ENCODE results near the gene ARHGEF16. TPM values are rescaled to one million over a fixed set of nuclear protein-coding genes. Genes with fewer than 3 reads are reported as not detected.

Gene ARHGEF16
- total and polyA plus RNA-seq, 8 donors, result 14.6 to 149 (median 39.2) TPM

- H3K4me1 ChIP-seq, result peaks cover 6 to 7% (median 6%) of the 10 kb centered on the region in 4 donors
- peaks cover 8 to 83% (median 62%) of the 10 kb centered on the region in 4 donors for H3K36me3 ChIP-seq
- H3K27ac ChIP-seq, result no peak overlapping the region
- no peaks in the 10 kb centered on the region for H3K9me3 ChIP-seq
- intact Hi-C loops (cut with DNase I; ENCODE audit: low total_unique reads), result loop anchor here (5.0 kb wide), 1 partner anchor 417 kb away; no protein-coding TSS in a partner anchor
- H3K4me3 ChIP-seq, result no peak overlapping the region
- DNase-seq, result no peak
- WGBS, 5 donors, result 86 to 92% (median 87%) methylated on average over 6 to 13 of the region's 13 CpGs
- peaks cover 0 to 18% (median 0%) of the 10 kb centered on the region in 3 donors for H3K27me3 ChIP-seq
- no peak for TF ChIP-seq CTCF (IDR thresholded peaks at IDR 0.05)
- TF ChIP-seq POLR2A (IDR thresholded peaks at IDR 0.05), result no peak
- no peak for TF ChIP-seq EP300 (IDR thresholded peaks at IDR 0.05)
- TF ChIP-seq POLR2AphosphoS5 (IDR thresholded peaks at IDR 0.05), result no peak
These were observed 25.1 kb upstream of the ARHGEF16 start for GRCh38 chr1:3429320-3429719.

GRCh38 chr1:3429766-3430165 is 24.7 kb upstream of the ARHGEF16 start:
- intact Hi-C loops (cut with DNase I; ENCODE audit: low total_unique reads), result loop anchor here (5.0 kb wide), 1 partner anchor 417 kb away; no protein-coding TSS in a partner anchor
- 88 to 93% (median 92%) methylated on average over 11 to 16 of the region's 16 CpGs for WGBS, 5 donors
- no peak for DNase-seq
- no peak for TF ChIP-seq POLR2AphosphoS5 (IDR thresholded peaks at IDR 0.05)
- TF ChIP-seq CTCF (IDR thresholded peaks at IDR 0.05), result no peak
- TF ChIP-seq POLR2A (IDR thresholded peaks at IDR 0.05), result no peak
- no peak for TF ChIP-seq EP300 (IDR thresholded peaks at IDR 0.05)
- Histone ChIP-seq H3K36me3 (peaks cover 8 to 87% (median 64%) of the 10 kb centered on the region in 4 donors), H3K4me1 (peaks cover 1 to 2% (median 2%) of the 10 kb centered on the region in 4 donors), H3K4me3 (no peak overlapping the region), H3K9me3 (no peaks in the 10 kb centered on the region), H3K27ac (no peak overlapping the region), H3K27me3 (peaks cover 0 to 14% (median 0%) of the 10 kb centered on the region in 3 donors)

GRCh38 chr1:3430406-3430805 is 24.1 kb upstream of the ARHGEF16 start:
- 84 to 92% (median 89%) methylated on average over 19 of the region's 19 CpGs for WGBS, 5 donors
- no peak for DNase-seq
- H3K9me3 ChIP-seq, result no peaks in the 10 kb centered on the region
- H3K4me1 ChIP-seq, result no peaks in the 10 kb centered on the region
- H3K36me3 ChIP-seq, result peaks cover 8 to 87% (median 64%) of the 10 kb centered on the region in 4 donors
- TF ChIP-seq CTCF (IDR thresholded peaks at IDR 0.05) (no peak), POLR2A (IDR thresholded peaks at IDR 0.05) (no peak), EP300 (IDR thresholded peaks at IDR 0.05) (no peak), POLR2AphosphoS5 (IDR thresholded peaks at IDR 0.05) (no peak)
- no peak overlapping the region for H3K27ac ChIP-seq
- no peak overlapping the region for H3K4me3 ChIP-seq
- intact Hi-C loops (cut with DNase I; ENCODE audit: low total_unique reads), result no loop called here
- peaks cover 0 to 13% (median 0%) of the 10 kb centered on the region in 3 donors for H3K27me3 ChIP-seq

DNA sequence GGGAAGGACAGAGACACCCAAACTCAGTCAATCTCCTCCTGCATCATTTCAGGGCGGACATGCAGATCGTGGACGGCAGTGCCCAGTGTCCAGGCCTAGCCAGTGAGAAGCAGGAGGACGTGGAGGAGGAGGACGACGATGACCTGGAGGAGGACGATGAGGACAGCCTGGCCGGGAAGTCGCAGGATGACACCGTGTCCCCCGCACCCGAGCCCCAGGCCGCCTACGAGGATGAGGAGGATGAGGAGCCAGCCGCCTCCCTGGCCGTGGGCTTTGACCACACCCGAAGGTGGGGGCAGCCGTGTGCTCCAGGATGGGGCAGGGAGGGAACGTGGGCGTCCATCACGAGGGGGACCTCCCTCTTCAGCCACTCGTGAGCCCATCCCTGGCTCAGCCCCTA is 23.6 kb upstream of the ARHGEF16 start:
- Histone ChIP-seq H3K4me3 (no peak overlapping the region), H3K36me3 (peaks cover 8 to 83% (median 60%) of the 10 kb centered on the region in 4 donors), H3K4me1 (no peaks in the 10 kb centered on the region), H3K27ac (no peak overlapping the region), H3K9me3 (no peaks in the 10 kb centered on the region), H3K27me3 (peaks cover 0 to 13% (median 0%) of the 10 kb centered on the region in 3 donors)
- TF ChIP-seq POLR2AphosphoS5 (IDR thresholded peaks at IDR 0.05), result no peak
- TF ChIP-seq EP300 (IDR thresholded peaks at IDR 0.05), result no peak
- no peak for TF ChIP-seq CTCF (IDR thresholded peaks at IDR 0.05)
- no peak for TF ChIP-seq POLR2A (IDR thresholded peaks at IDR 0.05)
- DNase-seq, result no peak
- 86 to 89% (median 88%) methylated on average over 20 to 22 of the region's 22 CpGs for WGBS, 5 donors
- intact Hi-C loops (cut with DNase I; ENCODE audit: low total_unique reads), result no loop called here
